Activated B cell treated with CpG ODN at 0.5 μM for 24 hours (primary cell): ENCODE data around the gene GGA1. TPM values are rescaled to one million over a fixed set of nuclear protein-coding genes. Genes with fewer than 3 reads are reported as not detected.

Experiments used
- ATAC-seq: fragments of 200-7000 bp; cut with Tn5 transposase; one replicate; pipeline ENCODE4 v1.10.0; 2021; ENCODE audit warnings: low read depth, mild to moderate bottlenecking, moderate library complexity
- CTCF ChIA-PET: fragments of 350-600 bp; sonication (Branson Sonifier 250); formaldehyde crosslinking; loops from one replicate; lab custom pipeline; 2021; ENCODE audit warnings: antibody characterized with exemption; lab: Charles Lee
- POLR2A ChIA-PET: fragments of 350-600 bp; sonication (Branson Sonifier 250); formaldehyde crosslinking; loops from one replicate; lab custom pipeline; 2021; ENCODE audit warnings: antibody characterized with exemption; lab: Charles Lee
- DNase-seq: peaks from one replicate; pipeline ENCODE4 v3.0.0; 2022
- H3K27ac Mint-ChIP-seq: one replicate; pipeline ENCODE4 v1.8.0; 2020; ENCODE audit warnings: mixed read lengths
- H3K27me3 Mint-ChIP-seq: one replicate; pipeline ENCODE4 v1.8.0; 2021; ENCODE audit warnings: mixed read lengths
- H3K36me3 Mint-ChIP-seq: one replicate; pipeline ENCODE4 v1.8.0; 2021; ENCODE audit warnings: low read depth, mixed read lengths
- H3K4me1 Mint-ChIP-seq: one replicate; pipeline ENCODE4 v1.8.0; 2021; ENCODE audit warnings: mixed read lengths
- H3K4me3 Mint-ChIP-seq: one replicate; pipeline ENCODE4 v1.8.0; 2020; ENCODE audit warnings: mild to moderate bottlenecking, mixed read lengths
- H3K9me3 Mint-ChIP-seq: one replicate; pipeline ENCODE4 v1.8.0; 2020; ENCODE audit warnings: mixed read lengths
- CTCF ChIP-seq: fragments of 200-600 bp; IDR thresholded peaks from one replicate; pipeline ENCODE4 v1.8.0; 2022; ENCODE audit warnings: antibody characterized with exemption, mild to moderate bottlenecking
- intact Hi-C: fragments of 100-400 bp; cut with micrococcal nuclease; formaldehyde crosslinking; loops from one replicate; pipeline ENCODE4 v1.15.1; 2024
- total RNA-seq: library from RNA; stranded (reverse); gene quantifications from 2 replicates; pipeline ENCODE4 v1.2.3, GENCODE V29; 2022

Gene GGA1
- total RNA-seq, 1 donor from 2014 or later, result 126 TPM

- intact Hi-C loops, result loop anchor here (1.0 kb wide), 1 partner anchor 11 kb away; no protein-coding TSS in a partner anchor
- POLR2A ChIA-PET, result interaction anchor here (0.6 to 7.5 kb wide), 10 partner anchors 9 to 58 kb away, joined by 3 to 78 read pairs (median 18); partner anchors contain the start of genes GGA1, LGALS1, NOL12 and PDXP
- Mint-ChIP-seq H3K4me1 (peaks cover 70% of the 10 kb centered on the region), H3K27ac (peak overlapping the region; percentile 86), H3K36me3 (peaks cover 45% of the 10 kb centered on the region), H3K9me3 (no peaks in the 10 kb centered on the region), H3K4me3 (peak overlapping the region; percentile 11), H3K27me3 (no peaks in the 10 kb centered on the region)
- no peak for TF ChIP-seq CTCF
- ATAC-seq (peak; percentile 56), DNase-seq (no peak)
- CTCF ChIA-PET, result interaction anchor here (0.8 to 6.9 kb wide), 7 partner anchors 10 to 66 kb away, joined by 3 to 90 read pairs (median 5); partner anchors contain the start of genes GGA1, PDXP and SH3BP1
Observed at GRCh38 chr22:37627545-37627944, 18.9 kb downstream of the GGA1 start.

GRCh38 chr22:37628830-37629229, 20.2 kb downstream of the GGA1 start:
- intact Hi-C loops, result no loop called here
- ChIA-PET CTCF (interaction anchor here (1.1 to 6.9 kb wide), 3 partner anchors 14 to 304 kb away, joined by 3 to 90 read pairs (median 49); partner anchors contain the start of gene SH3BP1), POLR2A (interaction anchor here (1.7 to 7.5 kb wide), 4 partner anchors 12 to 52 kb away, joined by 6 to 78 read pairs (median 48); partner anchors contain the start of genes GGA1, LGALS1 and SH3BP1)
- no peak for TF ChIP-seq CTCF
- H3K4me1 Mint-ChIP-seq, result peaks cover 70% of the 10 kb centered on the region
- peaks cover 42% of the 10 kb centered on the region for H3K36me3 Mint-ChIP-seq
- peak overlapping the region; percentile 86 for H3K27ac Mint-ChIP-seq
- ATAC-seq (no peak), DNase-seq (no peak)
- no peak overlapping the region for H3K4me3 Mint-ChIP-seq
- no peaks in the 10 kb centered on the region for H3K9me3 Mint-ChIP-seq
- no peaks in the 10 kb centered on the region for H3K27me3 Mint-ChIP-seq

GRCh38 chr22:37629928-37630327, 21.3 kb downstream of the GGA1 start:
- intact Hi-C loops, result loop anchor here (10.0 kb wide), 1 partner anchor 215 kb away; the partner anchor contains the start of genes ANKRD54 and EIF3L
- Mint-ChIP-seq H3K4me1 (peaks cover 72% of the 10 kb centered on the region), H3K4me3 (no peak overlapping the region), H3K9me3 (no peaks in the 10 kb centered on the region), H3K27me3 (no peaks in the 10 kb centered on the region), H3K36me3 (peaks cover 40% of the 10 kb centered on the region), H3K27ac (no peak overlapping the region)
- DNase-seq (no peak), ATAC-seq (no peak)
- no peak for TF ChIP-seq CTCF
- POLR2A ChIA-PET, result interaction anchor here (1.0 to 5.5 kb wide), 4 partner anchors 13 to 54 kb away, joined by 3 to 104 read pairs (median 5); partner anchors contain the start of gene GGA1
- CTCF ChIA-PET, result interaction anchor here (5.2 to 6.9 kb wide), 3 partner anchors 13 to 52 kb away, joined by 30 to 90 read pairs (median 49); partner anchors contain the start of gene SH3BP1

- Mint-ChIP-seq H3K27me3 (no peaks in the 10 kb centered on the region), H3K9me3 (no peaks in the 10 kb centered on the region), H3K4me1 (peaks cover 69% of the 10 kb centered on the region), H3K27ac (peak overlapping the region; percentile 93), H3K36me3 (peaks cover 34% of the 10 kb centered on the region), H3K4me3 (no peak overlapping the region)
- no peak for TF ChIP-seq CTCF
- intact Hi-C loops, result loop anchor here (10.0 kb wide), 1 partner anchor 214 kb away; the partner anchor contains the start of genes ANKRD54 and EIF3L
- CTCF ChIA-PET, result interaction anchor here (1.2 to 5.2 kb wide), 5 partner anchors 9 to 51 kb away, joined by 4 to 63 read pairs (median 26); partner anchors contain the start of genes GGA1 and PDXP
- POLR2A ChIA-PET, result interaction anchor here (0.5 to 5.5 kb wide), 8 partner anchors 9 to 912 kb away, joined by 3 to 104 read pairs (median 4); partner anchors contain the start of genes GGA1, PDXP and SH3BP1
- ATAC-seq (no peak), DNase-seq (no peak)
Observed at GRCh38 chr22:37630839-37631435, 22.3 kb downstream of the GGA1 start.
